ENCODE data around the gene TMEM255B.

DNA sequence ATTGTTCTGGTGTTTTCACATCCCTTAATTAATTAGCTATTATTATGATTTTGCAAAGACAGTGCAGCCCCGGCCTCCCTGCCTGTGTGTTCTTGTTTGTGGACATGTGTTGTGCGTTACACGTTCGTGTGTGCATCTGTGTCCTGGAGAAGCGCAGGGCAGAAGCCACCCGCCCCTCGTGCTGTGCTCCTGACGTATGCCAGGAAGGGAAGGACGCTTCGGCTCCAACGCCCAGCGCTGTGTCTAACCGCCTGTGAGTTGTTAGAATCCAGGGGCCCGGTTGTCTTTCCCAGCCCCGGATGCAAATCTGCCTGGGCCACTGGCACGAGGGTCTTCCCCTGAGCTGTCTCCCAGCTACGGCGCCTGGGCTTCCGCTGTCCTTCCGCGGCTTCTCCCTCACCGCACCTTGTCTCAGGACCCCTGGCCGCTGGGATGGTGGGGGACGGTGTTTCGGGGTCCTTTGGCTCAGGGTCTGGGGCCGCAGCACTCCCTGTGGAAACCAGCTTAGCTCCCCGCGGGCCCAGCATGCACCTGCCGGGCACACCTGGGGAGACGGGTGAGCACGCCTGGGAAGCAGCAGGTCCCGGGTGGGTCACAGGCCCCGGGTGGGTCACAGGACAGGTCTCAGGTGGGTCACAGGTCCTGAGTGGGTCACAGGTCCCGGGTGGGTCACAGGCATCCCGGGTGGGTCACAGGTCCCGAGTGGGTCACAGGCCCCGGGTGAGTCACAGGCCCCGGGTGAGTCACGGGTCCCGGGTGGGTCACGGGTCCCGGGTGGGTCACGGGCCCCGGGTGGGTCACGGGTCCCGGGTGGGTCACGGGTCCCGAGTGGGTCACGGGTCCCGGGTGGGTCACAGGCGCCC is 53.4 kb downstream of the TMEM255B start:
- TF ChIP-seq, protein P1, sequence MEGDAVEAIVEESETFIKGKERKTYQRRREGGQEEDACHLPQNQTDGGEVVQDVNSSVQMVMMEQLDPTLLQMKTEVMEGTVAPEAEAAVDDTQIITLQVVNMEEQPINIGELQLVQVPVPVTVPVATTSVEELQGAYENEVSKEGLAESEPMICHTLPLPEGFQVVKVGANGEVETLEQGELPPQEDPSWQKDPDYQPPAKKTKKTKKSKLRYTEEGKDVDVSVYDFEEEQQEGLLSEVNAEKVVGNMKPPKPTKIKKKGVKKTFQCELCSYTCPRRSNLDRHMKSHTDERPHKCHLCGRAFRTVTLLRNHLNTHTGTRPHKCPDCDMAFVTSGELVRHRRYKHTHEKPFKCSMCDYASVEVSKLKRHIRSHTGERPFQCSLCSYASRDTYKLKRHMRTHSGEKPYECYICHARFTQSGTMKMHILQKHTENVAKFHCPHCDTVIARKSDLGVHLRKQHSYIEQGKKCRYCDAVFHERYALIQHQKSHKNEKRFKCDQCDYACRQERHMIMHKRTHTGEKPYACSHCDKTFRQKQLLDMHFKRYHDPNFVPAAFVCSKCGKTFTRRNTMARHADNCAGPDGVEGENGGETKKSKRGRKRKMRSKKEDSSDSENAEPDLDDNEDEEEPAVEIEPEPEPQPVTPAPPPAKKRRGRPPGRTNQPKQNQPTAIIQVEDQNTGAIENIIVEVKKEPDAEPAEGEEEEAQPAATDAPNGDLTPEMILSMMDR (IDR thresholded peaks at IDR 0.05; ENCODE audit: low read length), result no peak
- no peak for TF ChIP-seq EZH2 (optimal IDR thresholded peaks at IDR 0.05; ENCODE audit: low read depth, low read length)
- TF ChIP-seq EZH2phosphoT487 (IDR thresholded peaks at IDR 0.05; ENCODE audit: low read length), result no peak
